Embryonic facial prominence (tissue), 1 donor: Measurements from ENCODE around the gene SPOCK1.
"Not testable (repeated sequence)": the region's sequence is repeated elsewhere in the genome, so short reads cannot be mapped to it uniquely, and the experiment has no call there.

ENCODE experiments used
- DNase-seq: peaks from one replicate; pipeline ENCODE4 v3.0.0-alpha.2; 2016; ENCODE audit errors: extremely low spot score

The SPOCK1 gene

GRCh38 chr5:137024044-137024443 is 475.1 kb downstream of the SPOCK1 start:
- DNase-seq = no peak

GRCh38 chr5:137023371-137023770 is 475.8 kb downstream of the SPOCK1 start:
- DNase-seq = no peak

GRCh38 chr5:137022725-137023124 is 476.4 kb downstream of the SPOCK1 start:
- no peak for DNase-seq

- DNase-seq = no peak
Measured at GRCh38 chr5:137022043-137022442, 477.1 kb downstream of the SPOCK1 start.

GRCh38 chr5:137019229-137019628 is 479.9 kb downstream of the SPOCK1 start:
- no peak for DNase-seq

- DNase-seq = no peak
Measured at GRCh38 chr5:137016783-137017324, 482.3 kb downstream of the SPOCK1 start.

- no peak for DNase-seq
Measured at GRCh38 chr5:137015540-137016116, 483.5 kb downstream of the SPOCK1 start.

GRCh38 chr5:137014731-137015130 is 484.4 kb downstream of the SPOCK1 start:
- DNase-seq = no peak

GRCh38 chr5:137010226-137010625 is 488.9 kb downstream of the SPOCK1 start:
- DNase-seq = no peak

- no peak for DNase-seq
Measured at GRCh38 chr5:137004279-137004678, 494.8 kb downstream of the SPOCK1 start.

- no peak for DNase-seq
Measured at GRCh38 chr5:137001026-137001569, 498.0 kb downstream of the SPOCK1 start.

GRCh38 chr5:136999787-137000186 is 499.3 kb downstream of the SPOCK1 start:
- DNase-seq = no peak

- no peak for DNase-seq
Measured at GRCh38 chr5:136998854-136999357, 500.2 kb downstream of the SPOCK1 start.

GRCh38 chr5:136994154-136994553 is 505.0 kb downstream of the SPOCK1 start:
- DNase-seq = no peak

GRCh38 chr5:136992796-136993489 is 506.2 kb downstream of the SPOCK1 start:
- no peak for DNase-seq

GRCh38 chr5:136985785-136986475 is 513.2 kb downstream of the SPOCK1 start:
- no peak for DNase-seq

- no peak for DNase-seq
Measured at GRCh38 chr5:136984772-136985446, 514.2 kb downstream of the SPOCK1 start.

- DNase-seq = no peak
Measured at GRCh38 chr5:136981936-136982335, 517.2 kb downstream of the SPOCK1 start.

- DNase-seq = no peak
Measured at GRCh38 chr5:136979131-136979530, 520.0 kb downstream of the SPOCK1 start.

GRCh38 chr5:136963504-136963903 is 535.6 kb downstream of the SPOCK1 start:
- no peak for DNase-seq

- no peak for DNase-seq
Measured at GRCh38 chr5:136957428-136957827, 541.7 kb downstream of the SPOCK1 start.

GRCh38 chr5:136954142-136954541 is 545.0 kb downstream of the SPOCK1 start:
- not testable (repeated sequence) for DNase-seq
